NT2/D1 (cell line): ENCODE results near the gene MS4A5.

ENCODE experiments used
- SUZ12 ChIP-seq: IDR thresholded peaks from 2 replicates; pipeline ENCODE4 v1.6.1; 2011; ENCODE audit not compliant: insufficient read length, insufficient read depth; ENCODE audit errors: extremely low read depth
- YY1 ChIP-seq: IDR thresholded peaks from 2 replicates; pipeline ENCODE4 v1.6.1; 2011; ENCODE audit not compliant: insufficient read length, insufficient read depth

DNA sequence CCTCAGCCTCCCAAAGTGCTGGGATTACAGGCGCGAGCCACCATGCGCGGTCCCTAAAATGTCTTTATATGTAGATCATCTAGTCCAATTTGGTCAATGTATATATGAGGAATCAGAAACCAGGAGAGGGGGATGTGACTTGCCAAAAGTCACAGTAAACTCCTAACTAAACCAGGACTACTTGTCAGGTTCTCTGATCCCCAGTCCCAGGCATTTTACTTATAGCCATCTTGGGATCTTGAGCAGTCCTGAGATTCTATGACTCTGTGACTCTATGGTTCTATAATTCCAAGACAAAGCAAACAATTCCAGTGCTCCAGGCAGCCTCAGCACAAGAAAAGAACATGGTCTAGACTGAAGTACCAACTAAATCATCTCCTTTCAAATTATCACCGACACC is at the start of gene MS4A5:
- no peak for TF ChIP-seq YY1
- no peak for TF ChIP-seq SUZ12
